ENCODE measurements around the gene IL15RA. TPM values are rescaled to one million over a fixed set of nuclear protein-coding genes. Genes with fewer than 3 reads are reported as not detected.
A peak's percentile ranks its signal among the peaks of the same experiment; 100 is the strongest.
"Not testable (repeated sequence)": the region's sequence is repeated elsewhere in the genome, so short reads cannot be mapped to it uniquely, and the experiment has no call there.

IL15RA gene
- total RNA-seq, 2 donors from 2014 or later, result 56.7 to 125 TPM

DNA sequence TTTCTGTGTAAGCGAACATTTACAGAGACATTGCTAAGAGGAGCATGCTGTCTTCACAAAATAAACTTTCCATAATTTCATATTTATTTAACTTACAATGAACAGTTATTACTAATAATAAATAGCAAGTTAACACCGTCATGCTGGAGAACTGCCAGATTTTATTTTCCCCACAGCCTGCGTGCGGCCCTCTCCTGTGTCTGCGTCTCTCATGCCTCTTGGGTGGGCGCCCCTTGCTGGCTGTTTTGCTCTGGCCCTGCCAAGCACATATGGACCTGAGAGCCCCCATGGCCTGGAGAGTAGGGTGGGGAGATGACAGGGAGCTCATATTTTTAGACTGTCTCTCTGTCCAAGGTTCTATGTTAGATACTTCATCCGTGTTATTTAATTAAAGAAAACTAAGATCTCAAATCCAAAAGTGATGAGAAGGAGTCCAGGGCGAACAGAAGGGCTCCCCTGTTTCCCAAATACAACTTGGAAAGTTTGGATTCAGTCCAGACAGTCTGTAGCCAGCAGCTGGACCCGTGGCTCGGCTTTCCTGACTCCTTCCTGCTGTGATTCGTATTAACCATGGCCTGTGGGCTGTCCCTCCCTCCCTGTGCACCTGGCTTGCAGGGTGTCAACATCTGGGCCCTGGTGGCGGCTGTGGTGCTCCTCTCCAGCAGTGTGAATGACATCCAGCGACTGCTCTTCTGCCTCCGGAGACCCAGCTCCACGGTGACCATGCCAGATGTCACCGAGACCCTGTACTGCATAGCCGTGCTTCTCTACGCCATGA lies 66.8 kb downstream of the IL15RA start:
- Mint-ChIP-seq H3K27me3 (no peaks in the 10 kb centered on the region), H3K9me3 (no peaks in the 10 kb centered on the region), H3K4me1 (ENCODE audit: low read depth in 2 of 2) (peaks cover 0 to 8% of the 10 kb centered on the region in 2 donors), H3K4me3 (no peak overlapping the region), H3K27ac (no peak overlapping the region), H3K36me3 (peaks cover 14% of the 10 kb centered on the region)
- no peak for ATAC-seq
- DNase-seq (ENCODE audit: low spot score), result no peak

DNA sequence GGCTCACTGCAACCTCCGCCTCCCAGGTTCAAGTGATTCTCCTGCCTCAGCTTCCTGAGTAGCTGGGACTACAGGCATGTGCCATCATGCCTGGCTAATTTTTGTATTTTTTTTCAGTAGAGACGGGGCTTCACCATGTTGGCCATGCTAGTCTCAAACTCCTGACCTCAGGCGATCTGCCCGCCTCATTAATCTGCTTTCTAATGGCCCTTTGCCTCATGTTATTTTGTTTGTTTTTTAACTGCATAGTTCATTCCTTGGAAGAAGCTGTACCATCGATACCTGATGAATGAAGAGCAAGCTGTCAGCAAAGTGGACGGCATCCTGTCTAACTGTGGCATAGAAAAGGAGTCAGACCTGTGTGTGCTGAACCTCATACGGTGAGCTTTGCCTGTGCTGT lies 68.7 kb downstream of the IL15RA start:
- not testable (repeated sequence) for H3K36me3 Mint-ChIP-seq; ATAC-seq; H3K4me3 Mint-ChIP-seq; H3K27ac Mint-ChIP-seq; H3K27me3 Mint-ChIP-seq; H3K9me3 Mint-ChIP-seq; DNase-seq (ENCODE audit: low spot score)
- H3K4me1 Mint-ChIP-seq (ENCODE audit: low read depth in 2 of 2), result peaks cover 9 to 12% of the 10 kb centered on the region in 2 donors

DNA sequence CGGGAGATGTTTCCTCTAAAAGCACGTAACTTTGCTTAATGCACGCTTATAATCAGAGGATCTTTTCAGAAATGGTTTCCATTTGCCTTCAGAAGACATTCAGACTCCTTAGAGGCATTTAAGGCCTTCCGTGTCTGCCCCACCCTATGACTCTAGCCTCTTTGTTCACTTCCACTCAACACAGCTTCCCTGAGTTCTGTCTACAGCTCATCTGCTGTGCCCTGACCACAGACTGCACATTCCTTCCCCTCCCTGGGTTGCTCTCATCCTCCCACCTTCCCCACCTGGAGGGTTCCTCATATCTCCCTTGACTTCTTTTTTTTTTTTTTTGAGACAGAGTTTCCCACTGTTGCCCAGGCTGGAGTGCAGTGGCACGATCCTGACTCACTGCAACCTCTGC lies 70.7 kb downstream of the IL15RA start:
- no peak overlapping the region for H3K4me3 Mint-ChIP-seq
- peaks cover 11% of the 10 kb centered on the region in 2 donors for H3K4me1 Mint-ChIP-seq (ENCODE audit: low read depth in 2 of 2)
- ATAC-seq, result no peak
- DNase-seq (ENCODE audit: low spot score), result no peak
- no peaks in the 10 kb centered on the region for H3K27me3 Mint-ChIP-seq
- H3K27ac Mint-ChIP-seq, result no peak overlapping the region
- H3K9me3 Mint-ChIP-seq, result no peaks in the 10 kb centered on the region
- no peaks in the 10 kb centered on the region for H3K36me3 Mint-ChIP-seq

DNA sequence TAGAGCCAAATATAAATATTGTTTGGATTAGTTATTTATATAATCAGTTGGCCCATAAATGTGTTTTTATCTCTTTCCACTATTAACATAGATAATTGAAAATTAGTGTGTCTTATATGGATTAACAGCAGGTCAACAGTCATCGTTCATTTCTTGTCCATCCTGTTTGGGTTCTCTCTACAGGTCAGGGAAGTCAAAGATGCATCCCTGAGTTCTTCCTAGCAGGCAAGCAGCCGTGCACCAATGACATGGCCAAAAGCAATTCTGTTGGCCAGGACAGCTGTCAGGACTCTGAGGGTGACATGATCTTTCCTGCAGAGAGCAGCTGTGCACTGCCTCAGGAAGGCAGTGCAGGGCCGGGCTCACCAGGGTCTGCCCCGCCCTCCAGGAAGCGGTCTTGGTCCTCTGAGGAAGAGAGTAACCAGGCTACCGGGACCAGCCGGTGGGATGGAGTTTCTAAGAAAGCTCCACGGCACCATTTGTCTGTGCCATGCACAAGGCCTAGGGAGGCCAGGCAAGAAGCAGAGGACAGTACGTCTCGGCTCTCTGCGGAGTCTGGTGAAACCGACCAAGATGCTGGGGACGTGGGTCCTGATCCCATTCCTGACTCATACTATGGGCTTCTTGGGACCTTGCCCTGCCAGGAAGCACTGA lies 71.4 kb downstream of the IL15RA start:
- Mint-ChIP-seq H3K4me1 (ENCODE audit: low read depth in 2 of 2) (peaks cover 8 to 11% of the 10 kb centered on the region in 2 donors), H3K4me3 (no peak overlapping the region), H3K27ac (no peak overlapping the region), H3K27me3 (no peaks in the 10 kb centered on the region), H3K36me3 (no peaks in the 10 kb centered on the region), H3K9me3 (no peaks in the 10 kb centered on the region)
- DNase-seq (ENCODE audit: low spot score), result no peak
- no peak for ATAC-seq

DNA sequence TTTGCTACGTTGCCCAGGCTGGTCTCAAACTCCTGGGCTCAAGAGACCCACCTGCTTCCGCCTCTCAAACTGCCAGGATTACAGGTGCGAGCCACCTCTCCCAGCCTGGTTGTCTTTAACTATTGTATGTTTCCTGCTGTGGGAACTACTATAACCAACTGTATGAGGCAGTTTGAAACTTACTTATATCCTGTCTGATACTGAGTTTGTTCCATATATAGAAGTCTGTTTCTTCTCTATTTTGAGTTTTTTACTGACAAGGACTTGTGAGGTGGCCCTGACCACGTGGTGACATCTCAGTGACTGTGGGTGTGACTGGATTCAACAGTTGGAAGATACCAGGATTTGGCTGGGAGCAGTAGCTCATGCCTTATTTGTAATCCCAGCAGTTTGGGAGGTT lies 73.1 kb downstream of the IL15RA start:
- H3K27me3 Mint-ChIP-seq, result no peaks in the 10 kb centered on the region
- DNase-seq (ENCODE audit: low spot score) (no peak), ATAC-seq (peak in 1 of 2 donors; percentile 84)
- H3K36me3 Mint-ChIP-seq, result no peaks in the 10 kb centered on the region
- peak overlapping the region in 1 of 2 donors; percentile 72 for H3K27ac Mint-ChIP-seq
- H3K4me3 Mint-ChIP-seq, result peak overlapping the region; percentile 49
- H3K4me1 Mint-ChIP-seq (ENCODE audit: low read depth in 2 of 2), result peaks cover 9 to 11% of the 10 kb centered on the region in 2 donors
- no peaks in the 10 kb centered on the region for H3K9me3 Mint-ChIP-seq

DNA sequence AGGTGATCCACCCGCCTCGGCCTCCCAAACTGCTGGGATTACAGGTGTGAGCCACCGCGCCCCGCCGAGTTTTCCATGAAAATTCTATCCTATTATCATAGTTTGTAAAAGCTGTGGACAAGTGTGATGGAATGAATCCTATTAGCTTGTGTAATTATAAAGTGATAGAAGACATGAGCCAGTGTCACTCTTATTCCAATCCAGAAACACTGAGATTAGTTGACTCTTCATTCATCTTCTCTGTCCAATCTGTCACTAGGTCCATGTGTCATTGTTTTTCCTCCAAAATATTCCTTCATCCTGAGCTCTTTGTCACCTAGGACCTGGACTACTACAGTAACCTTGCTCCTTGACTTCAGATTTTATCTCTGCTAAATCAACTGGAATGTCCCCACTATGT lies 73.8 kb downstream of the IL15RA start:
- no peak for ATAC-seq
- Mint-ChIP-seq H3K36me3 (no peaks in the 10 kb centered on the region), H3K4me3 (no peak overlapping the region), H3K9me3 (no peaks in the 10 kb centered on the region), H3K4me1 (ENCODE audit: low read depth in 2 of 2) (peaks cover 11% of the 10 kb centered on the region in 2 donors), H3K27me3 (no peaks in the 10 kb centered on the region), H3K27ac (peak overlapping the region in 1 of 2 donors; percentile 72)
- no peak for DNase-seq (ENCODE audit: low spot score)

DNA sequence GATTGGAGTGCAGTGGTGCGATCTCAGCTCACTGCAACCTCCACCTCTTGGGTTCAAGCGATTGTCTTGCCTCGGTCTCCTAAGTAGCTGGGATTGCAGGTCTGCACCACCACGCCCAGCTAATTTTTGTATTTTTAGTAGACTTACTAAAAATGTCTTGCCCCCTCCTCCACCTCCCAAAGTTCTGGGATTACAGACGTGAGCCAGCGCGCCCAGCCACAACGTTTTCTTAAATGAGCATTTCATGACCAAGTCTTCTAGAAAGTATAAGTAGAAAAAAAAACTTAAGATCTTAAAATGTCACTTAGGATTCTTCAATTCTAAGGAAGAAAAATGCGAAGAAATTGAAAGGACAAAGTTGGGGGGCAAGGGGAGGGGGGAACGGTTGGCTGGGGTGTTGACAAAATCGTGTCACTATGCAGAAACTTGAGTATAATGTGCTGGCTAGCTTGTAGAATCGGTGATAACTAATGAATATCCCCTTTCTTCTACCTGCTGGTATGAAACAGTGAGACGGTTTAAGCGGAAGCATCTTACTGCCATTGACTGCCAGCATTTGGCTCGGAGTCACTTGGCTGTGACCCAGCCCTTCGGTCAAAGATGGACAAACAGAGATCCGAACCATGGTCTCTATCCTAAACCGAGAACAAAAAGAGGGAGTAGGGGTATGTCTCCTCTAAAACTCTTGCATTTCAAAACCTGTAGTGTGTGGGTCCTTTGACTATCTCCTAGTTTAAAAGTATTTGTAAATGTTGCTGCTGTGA lies 74.7 kb downstream of the IL15RA start:
- H3K27ac Mint-ChIP-seq, result no peak overlapping the region
- H3K36me3 Mint-ChIP-seq, result peaks cover 6% of the 10 kb centered on the region
- H3K4me1 Mint-ChIP-seq (ENCODE audit: low read depth in 2 of 2), result peaks cover 10 to 12% of the 10 kb centered on the region in 2 donors
- H3K4me3 Mint-ChIP-seq, result no peak overlapping the region
- DNase-seq (ENCODE audit: low spot score), result no peak
- ATAC-seq, result no peak
- peaks cover 3% of the 10 kb centered on the region for H3K9me3 Mint-ChIP-seq
- H3K27me3 Mint-ChIP-seq, result no peaks in the 10 kb centered on the region

Other genes with a start within 250 kb of the IL15RA start
- gene GDI2, start 164.1 kb downstream of the IL15RA start, total RNA-seq, result 100 to 1,000 TPM; 214 to 225 TPM
- 1 to 10 TPM; 4.1 to 7.6 TPM for gene ANKRD16, start 87.7 kb downstream of the IL15RA start, total RNA-seq
- gene FBH1, start 87.3 kb downstream of the IL15RA start, total RNA-seq, result 10 to 100 TPM; 65.3 to 99.9 TPM
- 1,000 to 10,000 TPM; 1,064 to 1,187 TPM for gene IL2RA, start 84.8 kb upstream of the IL15RA start, total RNA-seq
- gene RBM17, start 111.5 kb upstream of the IL15RA start, total RNA-seq, result 100 to 1,000 TPM; 195 to 294 TPM
- gene PFKFB3, start 225.4 kb upstream of the IL15RA start, total RNA-seq, result 100 to 1,000 TPM; 190 to 256 TPM

All from natural killer cell treated with Interleukin-12 subunit alpha and Interleukin-12 subunit beta and Interleukin-15 and Interleukin-18, amount 100 ng/mL, for 72 hours (primary cell).